ENCODE results near the gene EHBP1.

Gene EHBP1

DNA sequence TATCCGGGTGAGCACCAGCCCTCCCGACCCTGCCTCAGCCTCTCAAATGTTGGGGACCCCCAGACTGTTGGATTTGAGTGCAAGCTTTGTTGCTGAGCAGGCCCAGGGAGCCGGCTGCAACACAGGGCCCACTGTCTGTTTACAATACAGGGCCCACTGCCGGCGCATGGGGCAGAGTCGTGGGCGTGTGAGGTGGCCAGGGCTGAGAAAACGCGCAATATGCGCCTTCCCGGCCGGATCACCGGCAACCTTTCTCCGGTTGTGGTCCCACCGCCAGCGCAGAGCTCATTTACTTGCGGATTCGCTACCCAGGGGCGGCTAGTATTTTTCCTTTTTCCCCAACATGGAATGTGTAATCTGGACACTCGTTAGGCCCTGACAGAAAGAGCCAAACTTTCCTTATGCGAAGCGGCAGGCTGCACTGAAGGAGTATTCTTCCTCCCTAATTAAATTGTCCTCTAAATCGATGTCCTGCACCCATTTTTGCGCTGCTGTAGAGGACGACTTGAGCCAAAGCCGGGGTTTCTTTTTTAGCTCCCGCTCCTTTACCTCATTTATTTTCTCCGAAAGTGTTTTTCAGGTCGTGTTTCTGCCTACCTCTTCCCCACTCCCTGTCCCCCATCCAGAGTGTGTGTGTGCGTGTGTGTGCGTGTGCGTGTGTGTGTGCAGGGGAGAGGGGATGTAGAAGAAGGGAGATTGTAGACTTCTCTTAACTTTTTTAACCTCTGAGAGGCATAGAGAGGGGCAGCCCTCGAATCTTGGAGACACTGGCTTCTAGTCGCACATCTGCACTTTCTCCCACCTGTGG, 347.8 kb downstream of the EHBP1 start:
- Histone ChIP-seq H3K4me3 (IDR thresholded peaks at IDR 0.05; ENCODE audit: insufficient read depth, low read depth, low read length) (no peak overlapping the region), H3K27me3 (ENCODE audit: insufficient read depth, low read depth) (no peaks in the 10 kb centered on the region), H3K79me2 (ENCODE audit: insufficient read depth, low read depth) (no peaks in the 10 kb centered on the region), H3K4me2 (no peak overlapping the region), H3K9ac (no peak overlapping the region), H3K36me3 (ENCODE audit: insufficient read depth) (no peaks in the 10 kb centered on the region), H4K20me1 (ENCODE audit: insufficient read depth) (no peaks in the 10 kb centered on the region), H3K4me1 (ENCODE audit: low read depth, poor library complexity, severe bottlenecking) (peaks cover 6% of the 10 kb centered on the region), H2AFZ (ENCODE audit: low read depth) (no peak overlapping the region), H3K27ac (no peak overlapping the region)
- TF ChIP-seq, protein P1, sequence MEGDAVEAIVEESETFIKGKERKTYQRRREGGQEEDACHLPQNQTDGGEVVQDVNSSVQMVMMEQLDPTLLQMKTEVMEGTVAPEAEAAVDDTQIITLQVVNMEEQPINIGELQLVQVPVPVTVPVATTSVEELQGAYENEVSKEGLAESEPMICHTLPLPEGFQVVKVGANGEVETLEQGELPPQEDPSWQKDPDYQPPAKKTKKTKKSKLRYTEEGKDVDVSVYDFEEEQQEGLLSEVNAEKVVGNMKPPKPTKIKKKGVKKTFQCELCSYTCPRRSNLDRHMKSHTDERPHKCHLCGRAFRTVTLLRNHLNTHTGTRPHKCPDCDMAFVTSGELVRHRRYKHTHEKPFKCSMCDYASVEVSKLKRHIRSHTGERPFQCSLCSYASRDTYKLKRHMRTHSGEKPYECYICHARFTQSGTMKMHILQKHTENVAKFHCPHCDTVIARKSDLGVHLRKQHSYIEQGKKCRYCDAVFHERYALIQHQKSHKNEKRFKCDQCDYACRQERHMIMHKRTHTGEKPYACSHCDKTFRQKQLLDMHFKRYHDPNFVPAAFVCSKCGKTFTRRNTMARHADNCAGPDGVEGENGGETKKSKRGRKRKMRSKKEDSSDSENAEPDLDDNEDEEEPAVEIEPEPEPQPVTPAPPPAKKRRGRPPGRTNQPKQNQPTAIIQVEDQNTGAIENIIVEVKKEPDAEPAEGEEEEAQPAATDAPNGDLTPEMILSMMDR (conservative IDR thresholded peaks at IDR 0.05; ENCODE audit: low read depth, low read length): no peak

DNA sequence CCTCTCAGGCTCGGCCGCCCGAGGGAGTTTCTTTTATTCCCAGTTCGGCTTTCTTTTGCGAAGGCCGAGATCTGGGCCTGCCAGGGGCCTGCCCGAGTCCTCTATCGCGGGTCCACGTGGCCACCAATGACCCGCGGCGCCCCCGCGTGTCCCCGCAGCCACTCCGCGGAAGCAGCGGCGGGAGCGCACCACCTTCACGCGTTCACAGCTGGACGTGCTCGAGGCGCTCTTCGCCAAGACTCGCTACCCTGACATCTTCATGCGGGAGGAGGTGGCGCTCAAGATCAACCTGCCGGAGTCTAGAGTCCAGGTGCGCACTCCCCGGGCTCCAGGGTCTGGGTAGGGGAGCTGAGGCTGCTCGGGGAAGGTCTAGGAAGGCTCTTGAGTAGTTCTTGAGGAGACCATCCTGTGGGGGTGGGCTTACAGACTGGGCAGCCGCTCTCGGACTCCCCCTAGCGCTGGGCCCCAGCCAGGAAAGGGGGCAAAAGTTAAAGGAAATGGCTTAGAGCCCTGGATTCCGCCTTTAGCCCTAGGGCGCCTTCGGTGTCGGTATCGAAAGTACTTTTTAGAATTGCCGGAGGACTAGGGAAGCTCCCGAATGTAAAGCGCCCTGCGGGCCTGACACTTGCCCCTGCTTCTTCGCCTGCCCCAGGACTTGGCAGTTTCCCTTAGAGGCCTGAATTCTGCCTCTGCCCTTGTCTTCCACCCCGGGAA, 348.5 kb downstream of the EHBP1 start:
- no peak overlapping the region for H2AFZ ChIP-seq (ENCODE audit: low read depth)
- no peaks in the 10 kb centered on the region for H3K27me3 ChIP-seq (ENCODE audit: insufficient read depth, low read depth)
- no peaks in the 10 kb centered on the region for H3K36me3 ChIP-seq (ENCODE audit: insufficient read depth)

DNA sequence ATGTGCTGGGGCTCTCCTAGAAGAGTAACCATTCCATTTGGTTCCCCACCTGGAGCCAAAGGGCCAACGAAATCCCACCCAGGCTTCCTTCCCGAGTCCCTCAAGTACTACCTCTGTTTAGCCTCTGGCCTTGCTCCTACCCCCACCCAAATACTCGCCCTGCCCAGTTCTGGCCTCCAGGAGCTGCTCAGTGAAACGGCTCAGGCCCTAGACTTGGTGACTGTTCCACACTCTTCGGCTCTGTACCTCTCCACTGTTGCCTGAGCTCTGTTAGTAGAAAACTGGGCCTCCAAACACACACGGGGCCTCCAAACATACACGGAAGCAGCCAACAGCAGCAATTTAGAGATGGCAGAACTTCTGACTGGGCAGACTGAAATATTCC, 349.3 kb downstream of the EHBP1 start:
- no peak overlapping the region for H3K9ac ChIP-seq
- no peak overlapping the region for H3K27ac ChIP-seq
- no peak overlapping the region for H3K4me3 ChIP-seq (IDR thresholded peaks at IDR 0.05; ENCODE audit: insufficient read depth, low read depth, low read length)
- H3K4me2 ChIP-seq: no peak overlapping the region
- no peaks in the 10 kb centered on the region for H4K20me1 ChIP-seq (ENCODE audit: insufficient read depth)
- H3K79me2 ChIP-seq (ENCODE audit: insufficient read depth, low read depth): no peaks in the 10 kb centered on the region
- H3K4me1 ChIP-seq (ENCODE audit: low read depth, poor library complexity, severe bottlenecking): no peaks in the 10 kb centered on the region
- no peaks in the 10 kb centered on the region for H3K36me3 ChIP-seq (ENCODE audit: insufficient read depth)
- TF ChIP-seq, protein P1 (conservative IDR thresholded peaks at IDR 0.05; ENCODE audit: low read depth, low read length): no peak
- H3K27me3 ChIP-seq (ENCODE audit: insufficient read depth, low read depth): no peaks in the 10 kb centered on the region
- H2AFZ ChIP-seq (ENCODE audit: low read depth): no peak overlapping the region

More for the DNA sequence above, 348.5 kb downstream of the EHBP1 start:
- Histone ChIP-seq H3K4me1 (ENCODE audit: low read depth, poor library complexity, severe bottlenecking) (peaks cover 5% of the 10 kb centered on the region), H3K27ac (no peak overlapping the region), H3K4me2 (no peak overlapping the region), H4K20me1 (ENCODE audit: insufficient read depth) (no peaks in the 10 kb centered on the region), H3K4me3 (IDR thresholded peaks at IDR 0.05; ENCODE audit: insufficient read depth, low read depth, low read length) (no peak overlapping the region), H3K79me2 (ENCODE audit: insufficient read depth, low read depth) (no peaks in the 10 kb centered on the region), H3K9ac (no peak overlapping the region)
- TF ChIP-seq, protein P1 (conservative IDR thresholded peaks at IDR 0.05; ENCODE audit: low read depth, low read length): no peak

DNA sequence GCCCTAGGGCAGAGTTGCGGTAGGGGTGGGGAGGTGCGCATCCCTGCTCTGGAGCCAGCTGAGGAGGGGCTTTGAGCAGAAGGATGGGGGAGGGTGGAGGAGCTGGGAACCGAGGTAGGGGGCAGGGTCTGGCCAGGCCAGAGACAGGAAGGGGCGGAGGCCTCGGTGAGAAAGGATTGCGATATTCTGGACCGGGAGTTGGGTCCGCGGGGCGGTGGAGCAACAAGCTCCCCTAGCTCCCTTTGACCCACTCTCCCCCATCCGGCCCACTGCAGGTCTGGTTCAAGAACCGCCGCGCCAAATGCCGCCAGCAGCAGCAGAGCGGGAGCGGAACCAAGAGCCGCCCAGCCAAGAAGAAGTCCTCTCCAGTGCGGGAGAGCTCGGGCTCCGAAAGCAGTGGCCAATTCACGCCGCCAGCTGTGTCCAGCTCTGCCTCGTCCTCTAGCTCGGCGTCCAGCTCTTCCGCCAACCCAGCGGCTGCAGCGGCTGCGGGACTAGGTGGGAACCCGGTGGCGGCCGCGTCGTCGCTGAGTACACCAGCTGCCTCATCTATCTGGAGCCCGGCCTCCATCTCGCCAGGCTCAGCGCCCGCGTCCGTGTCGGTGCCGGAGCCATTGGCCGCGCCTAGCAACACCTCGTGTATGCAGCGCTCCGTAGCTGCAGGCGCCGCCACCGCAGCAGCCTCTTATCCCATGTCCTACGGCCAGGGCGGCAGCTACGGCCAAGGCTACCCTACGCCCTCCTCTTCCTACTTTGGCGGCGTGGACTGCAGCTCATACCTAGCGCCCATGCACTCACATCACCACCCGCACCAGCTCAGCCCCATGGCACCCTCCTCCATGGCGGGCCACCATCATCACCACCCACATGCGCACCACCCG, 350.0 kb downstream of the EHBP1 start:
- no peaks in the 10 kb centered on the region for H4K20me1 ChIP-seq (ENCODE audit: insufficient read depth)
- no peak overlapping the region for H3K27ac ChIP-seq
- H3K4me1 ChIP-seq (ENCODE audit: low read depth, poor library complexity, severe bottlenecking): no peaks in the 10 kb centered on the region
- no peak overlapping the region for H3K4me2 ChIP-seq
- no peaks in the 10 kb centered on the region for H3K79me2 ChIP-seq (ENCODE audit: insufficient read depth, low read depth)
- TF ChIP-seq, protein P1 (conservative IDR thresholded peaks at IDR 0.05; ENCODE audit: low read depth, low read length): no peak
- no peak overlapping the region for H2AFZ ChIP-seq (ENCODE audit: low read depth)
- H3K9ac ChIP-seq: no peak overlapping the region
- H3K36me3 ChIP-seq (ENCODE audit: insufficient read depth): no peaks in the 10 kb centered on the region
- no peaks in the 10 kb centered on the region for H3K27me3 ChIP-seq (ENCODE audit: insufficient read depth, low read depth)
- no peak overlapping the region for H3K4me3 ChIP-seq (IDR thresholded peaks at IDR 0.05; ENCODE audit: insufficient read depth, low read depth, low read length)

All from KMS-11 (cell line).